Esophagus (tissue), 2 donors: ENCODE measurements around the gene PTX4. TPM values are rescaled to one million over a fixed set of nuclear protein-coding genes. Genes with fewer than 3 reads are reported as not detected.

Experiments
- H3K27ac ChIP-seq, 2 donors: one replicate each; pipeline ENCODE4 v1.5.1; 2013; ENCODE audit warnings: low read depth in 2 of 2, mild to moderate bottlenecking in 2 of 2, inconsistent platforms in 1 of 2, low read length in 1 of 2, moderate library complexity in 1 of 2
- H3K27me3 ChIP-seq, 2 donors: one replicate each; pipeline ENCODE4 v1.6.1; 2013; ENCODE audit warnings: low read length in 2 of 2, control low read depth in 1 of 2, mild to moderate bottlenecking in 1 of 2; ENCODE audit not compliant: insufficient read depth in 2 of 2, control insufficient read depth in 1 of 2
- H3K36me3 ChIP-seq, 2 donors: one replicate each; pipeline ENCODE4 v1.6.1; 2013; ENCODE audit warnings: low read length in 1 of 2; ENCODE audit not compliant: control insufficient read depth in 2 of 2, insufficient read depth in 2 of 2
- H3K4me1 ChIP-seq, 2 donors: one replicate each; pipeline ENCODE4 v1.6.1; 2013; ENCODE audit warnings: low read length in 1 of 2; ENCODE audit not compliant: control insufficient read depth in 2 of 2, insufficient read depth in 2 of 2
- H3K4me3 ChIP-seq, 2 donors: one replicate each; pipeline ENCODE4 v1.5.1; 2013; ENCODE audit warnings: low read length in 2 of 2, mild to moderate bottlenecking in 2 of 2, low read depth in 1 of 2, moderate library complexity in 1 of 2
- H3K9me3 ChIP-seq, 2 donors: one replicate each; pipeline ENCODE4 v1.6.1; 2013; ENCODE audit warnings: mild to moderate bottlenecking in 2 of 2, low read depth in 1 of 2, low read length in 1 of 2, moderate library complexity in 1 of 2; ENCODE audit not compliant: control insufficient read depth in 2 of 2, insufficient read depth in 1 of 2
- WGBS, 2 donors: extraction: QIAGEN DNeasy Blood & Tissue Kit; methylation state at CpG; one replicate each; pipeline ENCODE4 v1.1.7; 2013; 5-methylcytosine and 5-hydroxymethylcytosine counted together
- polyA plus RNA-seq, 2 donors: library from polyadenylated mRNA; stranded (reverse); fragments of 200-250 nt; gene quantifications; one replicate each; pipeline ENCODE4 v1.2.3, GENCODE V29; 2013
- donor health status: healthy with polysubstance abuse.
- donor health status: Bipolar disorder and iron deficiency.

PTX4 gene
- polyA plus RNA-seq, 2 donors = not detected

GRCh38 chr16:1494129-1494640 lies 5.4 kb upstream of the PTX4 start:
- peaks cover 0 to 35% of the 10 kb centered on the region in 2 donors for H3K36me3 ChIP-seq
- WGBS, 2 donors = 21 to 27% methylated on average over 21 to 25 of the region's 25 CpGs
- peak overlapping the region; percentile 82 for H3K4me3 ChIP-seq
- H3K9me3 ChIP-seq = no peaks in the 10 kb centered on the region
- H3K27ac ChIP-seq = peak overlapping the region in 1 of 2 donors; percentile 14
- peaks cover 0 to 12% of the 10 kb centered on the region in 2 donors for H3K4me1 ChIP-seq
- no peaks in the 10 kb centered on the region for H3K27me3 ChIP-seq

GRCh38 chr16:1493746-1494094 lies 5.0 kb upstream of the PTX4 start:
- Histone ChIP-seq H3K9me3 (no peaks in the 10 kb centered on the region), H3K4me1 (peaks cover 0 to 12% of the 10 kb centered on the region in 2 donors), H3K36me3 (peaks cover 0 to 31% of the 10 kb centered on the region in 2 donors), H3K27me3 (no peaks in the 10 kb centered on the region), H3K4me3 (peak overlapping the region; percentile 82), H3K27ac (peak overlapping the region in 1 of 2 donors; percentile 82)
- 0 to 2% methylated on average over 28 to 30 of the region's 30 CpGs for WGBS, 2 donors

- no peaks in the 10 kb centered on the region for H3K27me3 ChIP-seq
- peak within 1 kb of the TSS; percentile 82 for H3K4me3 ChIP-seq
- WGBS, 2 donors = 0 to 1% methylated on average over 75 to 89 of the region's 89 CpGs
- H3K4me1 ChIP-seq = peaks cover 0 to 12% of the 10 kb centered on the region in 2 donors
- no peaks in the 10 kb centered on the region for H3K9me3 ChIP-seq
- peak within 1 kb of the TSS; percentile 70 to 82 for H3K27ac ChIP-seq
- H3K36me3 ChIP-seq = peaks cover 0 to 30% of the 10 kb centered on the region in 2 donors
Measured at GRCh38 chr16:1492923-1493745, 4.4 kb upstream of the PTX4 start, which contains the start of gene TELO2. Gene TELO2, plus strand, starts transcription at chr16:1493360. Its CDS starts 922 bp downstream, at chr16:1494282.

GRCh38 chr16:1492082-1492922 lies 3.6 kb upstream of the PTX4 start:
- peaks cover 0 to 12% of the 10 kb centered on the region in 2 donors for H3K4me1 ChIP-seq
- peaks cover 0 to 26% of the 10 kb centered on the region in 2 donors for H3K36me3 ChIP-seq
- no peaks in the 10 kb centered on the region for H3K27me3 ChIP-seq
- H3K4me3 ChIP-seq = peak overlapping the region; percentile 44 to 82
- 79 to 88% methylated on average over 23 of the region's 23 CpGs for WGBS, 2 donors
- H3K9me3 ChIP-seq = no peaks in the 10 kb centered on the region
- H3K27ac ChIP-seq = peak overlapping the region; percentile 69 to 81

- Histone ChIP-seq H3K36me3 (peaks cover 0 to 16% of the 10 kb centered on the region in 2 donors), H3K4me3 (no peak overlapping the region), H3K9me3 (no peaks in the 10 kb centered on the region), H3K4me1 (peaks cover 0 to 12% of the 10 kb centered on the region in 2 donors), H3K27me3 (no peaks in the 10 kb centered on the region), H3K27ac (no peak overlapping the region)
- WGBS, 2 donors = 80 to 81% methylated on average over 12 of the region's 12 CpGs
Measured at GRCh38 chr16:1491327-1491726, 2.6 kb upstream of the PTX4 start.

- H3K27me3 ChIP-seq = no peaks in the 10 kb centered on the region
- H3K4me3 ChIP-seq = no peak overlapping the region
- no peaks in the 10 kb centered on the region for H3K9me3 ChIP-seq
- 91% methylated on average over 12 of the region's 12 CpGs for WGBS, 2 donors
- no peak overlapping the region for H3K27ac ChIP-seq
- H3K4me1 ChIP-seq = peaks cover 0 to 5% of the 10 kb centered on the region in 2 donors
- no peaks in the 10 kb centered on the region for H3K36me3 ChIP-seq
Measured at GRCh38 chr16:1489077-1489476, 333 bp upstream of the PTX4 start.

GRCh38 chr16:1488054-1488601 lies 616 bp downstream of the PTX4 start:
- no peaks in the 10 kb centered on the region for H3K36me3 ChIP-seq
- no peak overlapping the region for H3K27ac ChIP-seq
- no peaks in the 10 kb centered on the region for H3K27me3 ChIP-seq
- no peaks in the 10 kb centered on the region for H3K9me3 ChIP-seq
- H3K4me1 ChIP-seq = peaks cover 0 to 5% of the 10 kb centered on the region in 2 donors
- WGBS, 2 donors = 86 to 87% methylated on average over 24 of the region's 24 CpGs
- no peak overlapping the region for H3K4me3 ChIP-seq

GRCh38 chr16:1487395-1488053 lies 1.2 kb downstream of the PTX4 start:
- 86 to 87% methylated on average over 38 to 39 of the region's 39 CpGs for WGBS, 2 donors
- no peak overlapping the region for H3K27ac ChIP-seq
- H3K4me3 ChIP-seq = no peak overlapping the region
- H3K36me3 ChIP-seq = no peaks in the 10 kb centered on the region
- H3K9me3 ChIP-seq = no peaks in the 10 kb centered on the region
- H3K4me1 ChIP-seq = peaks cover 0 to under 1% of the 10 kb centered on the region in 2 donors
- no peaks in the 10 kb centered on the region for H3K27me3 ChIP-seq
